ENCODE data around the gene RAET1E. TPM values are rescaled to one million over a fixed set of nuclear protein-coding genes. Genes with fewer than 3 reads are reported as not detected.
A peak's percentile ranks its signal among the peaks of the same experiment; 100 is the strongest.
"Not testable (repeated sequence)": the region's sequence is repeated elsewhere in the genome, so short reads cannot be mapped to it uniquely, and the experiment has no call there.

Gene RAET1E
- polyA plus RNA-seq, 10 donors, result 0.42 to 1.2 (median 0.83) TPM

DNA sequence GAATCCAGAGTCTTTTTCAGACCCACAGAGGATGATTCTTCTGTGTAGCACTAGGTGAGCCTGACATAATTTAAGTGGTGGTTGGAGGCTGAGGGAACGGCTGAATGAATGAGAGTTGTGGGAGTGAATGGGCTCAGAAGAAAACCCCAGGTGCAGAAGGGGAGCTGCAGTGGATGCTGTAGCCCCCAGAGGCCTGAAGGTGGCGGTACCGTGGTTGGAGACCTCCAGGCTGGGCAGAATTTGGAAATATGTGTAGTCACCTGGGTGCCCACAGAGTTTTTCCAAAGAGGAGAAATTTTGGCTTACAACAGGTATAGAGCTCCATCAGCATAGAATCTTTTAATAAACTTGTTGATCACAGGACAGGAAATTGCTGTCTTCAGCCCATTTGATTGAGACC lies 31.5 kb upstream of the RAET1E start:
- DNase-seq, result no peak

- not testable (repeated sequence) for DNase-seq
Observed at GRCh38 chr6:149927025-149927424, 29.1 kb upstream of the RAET1E start.

GRCh38 chr6:149925974-149926777 lies 28.3 kb upstream of the RAET1E start:
- peak; percentile 67 to 86 (median 78) for DNase-seq

DNA sequence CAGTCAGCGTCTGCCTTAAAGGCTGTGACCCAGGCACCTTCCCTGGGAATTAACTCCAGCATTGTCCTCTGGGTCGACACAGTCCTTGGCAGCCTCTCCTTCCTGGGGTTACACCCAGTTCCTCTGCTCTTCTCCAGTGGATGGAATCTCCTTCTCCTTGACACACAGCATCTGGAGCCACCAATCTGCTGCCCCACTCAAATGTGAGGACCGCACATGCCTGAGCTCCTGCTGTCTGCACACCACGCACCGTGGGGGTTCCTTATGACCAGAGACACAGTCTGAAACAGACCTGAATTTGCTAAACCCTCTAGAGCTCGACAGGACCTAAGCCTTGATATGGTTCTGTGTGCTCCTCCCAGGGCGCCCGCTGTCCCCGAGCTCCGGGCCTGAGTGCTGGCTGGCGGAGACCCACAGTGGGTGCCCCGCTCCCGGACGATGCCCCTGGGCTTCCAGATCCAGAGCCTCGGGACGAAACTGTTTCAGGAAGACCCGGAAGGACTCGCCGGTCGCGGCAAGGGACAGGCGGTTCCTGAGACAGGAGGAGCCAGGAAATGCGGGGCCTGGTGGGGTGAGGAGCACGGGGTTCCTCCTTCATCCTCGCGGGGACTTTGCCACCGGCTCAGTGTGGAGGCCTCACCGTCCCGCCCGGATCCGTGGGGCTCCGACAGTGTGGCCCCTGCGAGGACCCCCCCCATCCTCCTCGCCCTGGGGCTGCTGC lies 27.5 kb upstream of the RAET1E start:
- peak in 1 of 3 donors; percentile 53 for DNase-seq

DNA sequence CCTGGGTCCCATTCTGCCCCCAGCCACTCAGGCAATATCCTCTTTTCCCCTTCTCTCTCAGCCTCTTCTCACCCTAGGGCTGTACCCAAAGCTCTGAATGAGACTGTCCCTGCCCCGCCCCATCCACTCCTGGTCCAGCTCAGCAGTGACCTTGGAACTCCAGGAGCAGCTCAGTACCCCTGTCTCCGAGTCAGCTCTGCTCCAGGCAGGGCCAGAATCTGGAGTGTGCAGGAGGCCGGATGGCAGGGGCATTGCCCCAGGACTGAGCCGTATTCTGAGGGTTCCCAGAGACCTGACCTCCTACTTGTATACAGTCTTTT lies 27.0 kb upstream of the RAET1E start:
- no peak for DNase-seq

DNA sequence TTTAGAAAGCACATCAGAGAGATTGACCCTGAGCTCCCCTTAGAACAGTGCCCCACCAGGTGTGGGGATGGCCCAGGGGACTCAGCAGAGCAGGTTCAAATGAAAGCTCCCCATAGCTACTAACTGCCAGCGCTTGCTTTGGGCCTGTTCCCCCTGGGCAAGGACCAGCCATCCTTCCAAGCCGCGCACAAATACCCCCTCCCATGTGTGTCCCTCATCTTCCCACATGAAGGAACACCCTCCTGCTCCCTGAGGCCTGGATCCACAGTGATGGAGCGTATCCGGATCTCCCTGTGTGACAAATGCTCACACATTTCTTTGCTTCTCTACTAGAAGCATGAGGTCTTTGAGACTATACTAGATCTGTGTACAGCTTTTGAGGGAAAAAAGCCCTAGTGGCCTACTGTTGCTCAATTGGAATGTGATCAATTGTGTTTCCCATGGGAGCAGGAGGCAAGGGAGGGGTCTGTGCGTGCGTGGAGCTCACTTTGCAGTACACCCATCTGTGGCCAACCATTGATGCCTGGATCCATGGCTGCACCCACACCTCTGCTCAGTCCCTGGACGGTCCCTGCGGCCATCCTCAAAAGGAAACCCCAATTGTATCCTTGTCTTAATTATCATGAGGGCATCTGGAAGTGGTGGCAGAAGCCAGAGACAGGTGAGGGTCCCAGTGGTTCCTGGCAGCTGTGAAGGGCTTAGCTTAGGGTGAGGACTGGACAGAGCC lies 26.5 kb upstream of the RAET1E start:
- DNase-seq, result no peak

GRCh38 chr6:149923327-149923986 lies 25.5 kb upstream of the RAET1E start:
- DNase-seq, result no peak

DNA sequence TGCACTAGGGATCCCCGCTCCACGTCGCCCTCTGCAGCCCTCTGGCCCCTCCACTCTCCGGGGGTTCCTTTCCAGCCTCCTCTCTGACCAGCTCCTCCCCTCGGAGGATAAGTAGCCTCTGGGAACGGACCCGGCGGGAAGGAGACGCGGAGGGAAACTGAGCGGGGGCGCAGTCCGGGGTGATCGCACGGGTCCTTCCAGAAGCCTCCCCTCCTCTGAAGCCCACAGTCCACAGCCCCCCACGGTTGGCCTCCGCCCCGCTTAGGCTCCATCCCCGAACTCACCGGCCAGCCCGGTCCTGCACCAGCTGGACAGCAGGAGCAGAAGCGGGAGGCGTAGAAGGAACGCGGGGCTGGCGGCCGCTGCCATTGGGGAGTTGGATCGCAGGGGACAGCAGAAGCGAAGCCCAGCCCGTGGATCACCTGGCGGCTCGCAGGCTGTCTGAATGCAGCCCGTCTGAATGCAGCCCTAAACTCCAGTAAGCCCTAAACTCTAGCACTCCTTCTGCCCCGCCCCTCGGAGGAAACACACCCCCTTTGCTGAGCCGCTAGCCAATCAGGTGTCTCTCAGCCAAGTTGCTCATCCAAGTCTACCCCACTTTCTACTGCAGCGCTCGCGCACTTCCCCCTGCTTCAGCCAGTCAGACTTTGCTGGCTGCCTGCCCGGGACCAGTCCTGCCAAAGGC lies 24.9 kb upstream of the RAET1E start, which contains the start of gene RAET1G:
Gene RAET1G (minus strand): TSS at position 480 of the 685 bp plus-strand sequence. CDS start 111 bp downstream, at position 369.
- peak; percentile 90 to 95 (median 92) for DNase-seq

- DNase-seq, result not testable (repeated sequence)
Observed at GRCh38 chr6:149922091-149922490, 24.2 kb upstream of the RAET1E start.

- DNase-seq, result no peak
Observed at GRCh38 chr6:149921361-149921760, 23.4 kb upstream of the RAET1E start.

DNA sequence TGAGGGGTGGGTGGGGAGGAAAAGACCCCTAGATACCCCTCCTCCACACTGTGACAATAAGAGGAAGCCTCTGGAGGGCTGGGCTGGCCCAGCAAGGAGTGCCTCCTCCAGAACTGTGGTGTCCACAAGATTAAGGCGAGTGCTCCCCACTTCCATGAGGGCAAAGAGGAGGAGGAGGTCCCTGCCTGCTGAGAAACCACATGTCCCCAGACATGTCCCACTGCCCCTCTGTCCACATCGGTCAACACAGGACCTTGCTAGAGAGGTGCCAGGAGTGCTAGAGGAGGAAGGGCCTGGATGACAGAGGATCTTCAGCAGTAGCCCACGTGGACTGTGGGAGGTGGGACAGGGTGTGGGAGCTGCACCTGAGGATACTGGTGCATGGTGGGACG lies 21.9 kb upstream of the RAET1E start:
- DNase-seq, result no peak

- DNase-seq, result not testable (repeated sequence)
Observed at GRCh38 chr6:149919126-149919833, 21.4 kb upstream of the RAET1E start.

GRCh38 chr6:149918151-149918905 lies 20.4 kb upstream of the RAET1E start:
- no peak for DNase-seq

GRCh38 chr6:149917679-149918078 lies 19.8 kb upstream of the RAET1E start:
- DNase-seq, result no peak

DNA sequence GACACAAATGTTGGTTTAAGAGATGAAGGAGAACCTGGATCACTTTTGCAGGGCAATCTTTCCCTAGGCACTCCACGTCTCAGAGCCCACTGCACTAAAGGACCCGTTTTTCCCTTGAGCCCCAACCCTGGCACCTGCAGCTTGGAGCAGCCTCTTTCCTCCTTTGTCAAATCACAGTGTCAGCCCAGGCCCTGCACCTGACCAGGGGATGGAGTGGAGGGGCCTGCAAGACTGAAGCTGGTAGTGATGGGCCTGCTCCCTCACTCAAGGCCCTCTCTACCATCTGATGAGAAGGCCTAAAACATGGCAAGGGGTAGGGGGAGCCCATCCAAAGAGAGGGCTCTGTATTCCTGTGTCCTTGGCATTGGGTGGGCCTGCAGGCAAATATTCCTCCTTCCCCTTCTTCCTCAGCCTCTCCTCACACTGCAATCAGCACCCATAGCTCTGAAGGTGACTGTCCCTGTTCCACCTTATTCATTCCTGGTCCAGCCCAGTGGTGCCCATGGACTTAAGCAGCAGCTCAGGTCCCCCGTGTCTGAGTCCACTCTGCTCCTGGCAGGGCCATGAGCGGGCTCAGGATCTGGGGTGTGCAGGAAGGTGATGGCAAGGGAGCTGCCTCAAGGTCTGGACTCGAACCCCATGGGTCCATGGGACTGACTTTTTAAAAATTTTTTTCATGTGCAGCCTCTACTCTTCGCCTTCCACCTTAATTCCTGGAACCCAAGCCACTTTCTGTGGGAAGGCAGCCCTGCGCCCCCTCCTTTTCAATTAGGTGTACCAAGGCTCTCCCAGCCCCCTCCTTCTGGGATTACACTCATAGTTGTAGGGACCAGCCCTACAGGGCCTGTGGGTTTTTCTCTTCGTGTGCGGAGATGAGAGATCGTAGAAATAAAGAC lies 18.3 kb upstream of the RAET1E start:
- no peak for DNase-seq

- no peak for DNase-seq
Observed at GRCh38 chr6:149913540-149914240, 15.8 kb upstream of the RAET1E start.

GRCh38 chr6:149913085-149913484 lies 15.2 kb upstream of the RAET1E start:
- no peak for DNase-seq

- DNase-seq, result not testable (repeated sequence)
Observed at GRCh38 chr6:149912680-149913079, 14.8 kb upstream of the RAET1E start.
